ENCODE data around the gene FITM1. TPM values are rescaled to one million over a fixed set of nuclear protein-coding genes. Genes with fewer than 3 reads are reported as not detected.

Gene FITM1
- total RNA-seq, 2 donors from 2014 or later, result 74.3 to 180 TPM

- Histone ChIP-seq H3K27ac (no peak overlapping the region), H3K4me3 (peak overlapping the region in 1 of 2 donors; percentile 40), H3K36me3 (peaks cover 6% of the 10 kb centered on the region), H3K27me3 (no peaks in the 10 kb centered on the region), H3K9me3 (no peaks in the 10 kb centered on the region), H3K4me1 (peaks cover 0 to 9% of the 10 kb centered on the region in 2 donors)
- DNase-seq (ENCODE audit: low spot score), result no peak
- no peak for TF ChIP-seq CTCF (IDR thresholded peaks at IDR 0.05)
These were observed 42.4 kb downstream of the FITM1 start for GRCh38 chr14:24172871-24173281.

GRCh38 chr14:24176599-24176998 is 46.1 kb downstream of the FITM1 start:
- no peak for TF ChIP-seq CTCF (IDR thresholded peaks at IDR 0.05)
- H3K27ac ChIP-seq, result no peak overlapping the region
- H3K36me3 ChIP-seq, result peaks cover 7% of the 10 kb centered on the region
- H3K4me1 ChIP-seq, result peaks cover 0 to 15% of the 10 kb centered on the region in 2 donors
- H3K27me3 ChIP-seq, result no peaks in the 10 kb centered on the region
- no peak for DNase-seq (ENCODE audit: low spot score)
- H3K9me3 ChIP-seq, result no peaks in the 10 kb centered on the region
- H3K4me3 ChIP-seq, result no peak overlapping the region

- Histone ChIP-seq H3K27me3 (no peaks in the 10 kb centered on the region), H3K36me3 (peaks cover 13% of the 10 kb centered on the region), H3K27ac (no peak overlapping the region), H3K4me1 (peaks cover 0 to 10% of the 10 kb centered on the region in 2 donors), H3K4me3 (no peak overlapping the region), H3K9me3 (no peaks in the 10 kb centered on the region)
- no peak for TF ChIP-seq CTCF (IDR thresholded peaks at IDR 0.05)
- no peak for DNase-seq (ENCODE audit: low spot score)
These were observed 46.8 kb downstream of the FITM1 start for GRCh38 chr14:24177041-24177825.

- Histone ChIP-seq H3K27me3 (no peaks in the 10 kb centered on the region), H3K4me1 (peaks cover 0 to 10% of the 10 kb centered on the region in 2 donors), H3K4me3 (no peak overlapping the region), H3K36me3 (peaks cover 20% of the 10 kb centered on the region), H3K9me3 (no peaks in the 10 kb centered on the region), H3K27ac (no peak overlapping the region)
- no peak for TF ChIP-seq CTCF (IDR thresholded peaks at IDR 0.05)
- DNase-seq (ENCODE audit: low spot score), result no peak
These were observed 47.4 kb downstream of the FITM1 start for GRCh38 chr14:24177891-24178290.

GRCh38 chr14:24178399-24179178 is 48.1 kb downstream of the FITM1 start:
- Histone ChIP-seq H3K36me3 (peaks cover 27% of the 10 kb centered on the region), H3K9me3 (no peaks in the 10 kb centered on the region), H3K27me3 (no peaks in the 10 kb centered on the region), H3K27ac (no peak overlapping the region), H3K4me1 (peaks cover 0 to 10% of the 10 kb centered on the region in 2 donors), H3K4me3 (no peak overlapping the region)
- no peak for TF ChIP-seq CTCF (IDR thresholded peaks at IDR 0.05)
- no peak for DNase-seq (ENCODE audit: low spot score)

Data from right atrium auricular region (tissue), 2 donors.